ENCODE results near the gene LRRC61.

The LRRC61 gene

GRCh38 chr7:150346922-150347321 lies 23.8 kb downstream of the LRRC61 start:
- WGBS (ENCODE audit: insufficient coverage): 100% methylated on average over 3 of the region's 5 CpGs
- Histone ChIP-seq H3K9me3 (ENCODE audit: control extremely low read depth in 1 of 5, control insufficient read depth in 4 of 5, insufficient read depth in 2 of 5, low read depth in 1 of 5, low read length in 4 of 5) (peaks cover 0 to 8% (median 4%) of the 10 kb centered on the region in 5 experiments), H3K27me3 (replicated peaks in 2 of 5; ENCODE audit: control insufficient read depth in 4 of 5, insufficient read depth in 5 of 5, low read length in 4 of 5) (peaks cover 0 to 3% (median 2%) of the 10 kb centered on the region in 5 experiments), H3K4me3 (ENCODE audit: control insufficient read depth in 1 of 7, extremely low read depth in 1 of 7, insufficient read depth in 4 of 7, low read depth in 2 of 7, low read length in 6 of 7) (no peak overlapping the region), H3K4me1 (ENCODE audit: control extremely low read depth in 1 of 4, control insufficient read depth in 4 of 4, insufficient read depth in 4 of 4, low read length in 3 of 4) (no peaks in the 10 kb centered on the region), H3K27ac (ENCODE audit: insufficient read depth in 1 of 2, low read depth in 1 of 2, low read length in 2 of 2, poor library complexity in 1 of 2, severe bottlenecking in 2 of 2) (no peak overlapping the region), H3K36me3 (ENCODE audit: control insufficient read depth in 4 of 4, insufficient read depth in 4 of 4, low read length in 3 of 4) (no peaks in the 10 kb centered on the region)
- CTCF ChIA-PET: interaction anchor here (1.0 to 5.3 kb wide), 2 partner anchors 10 to 15 kb away, joined by 4 to 30 read pairs; no protein-coding TSS in a partner anchor
- POLR2A ChIA-PET: no interaction called here
- no peak for DNase-seq

- WGBS (ENCODE audit: insufficient coverage): 100% methylated on average over 2 of the region's 8 CpGs
- no peak overlapping the region for H3K27ac ChIP-seq (ENCODE audit: insufficient read depth in 1 of 2, low read depth in 1 of 2, low read length in 2 of 2, poor library complexity in 1 of 2, severe bottlenecking in 2 of 2)
- CTCF ChIA-PET: no interaction called here
- POLR2A ChIA-PET: no interaction called here
- H3K4me1 ChIP-seq (ENCODE audit: control extremely low read depth in 1 of 4, control insufficient read depth in 4 of 4, insufficient read depth in 4 of 4, low read length in 3 of 4): peaks cover 3 to 22% (median 17%) of the 10 kb centered on the region in 4 experiments
- DNase-seq: peak in 1 of 3 donors; percentile 33
- H3K27me3 ChIP-seq (replicated peaks in 2 of 5; ENCODE audit: control insufficient read depth in 4 of 5, insufficient read depth in 5 of 5, low read length in 4 of 5): no peaks in the 10 kb centered on the region
- no peak overlapping the region for H3K4me3 ChIP-seq (ENCODE audit: control insufficient read depth in 1 of 7, extremely low read depth in 1 of 7, insufficient read depth in 4 of 7, low read depth in 2 of 7, low read length in 6 of 7)
- no peaks in the 10 kb centered on the region for H3K9me3 ChIP-seq (ENCODE audit: control extremely low read depth in 1 of 5, control insufficient read depth in 4 of 5, insufficient read depth in 2 of 5, low read depth in 1 of 5, low read length in 4 of 5)
- no peaks in the 10 kb centered on the region for H3K36me3 ChIP-seq (ENCODE audit: control insufficient read depth in 4 of 4, insufficient read depth in 4 of 4, low read length in 3 of 4)
These were observed 28.5 kb downstream of the LRRC61 start for GRCh38 chr7:150351587-150352194.

DNA sequence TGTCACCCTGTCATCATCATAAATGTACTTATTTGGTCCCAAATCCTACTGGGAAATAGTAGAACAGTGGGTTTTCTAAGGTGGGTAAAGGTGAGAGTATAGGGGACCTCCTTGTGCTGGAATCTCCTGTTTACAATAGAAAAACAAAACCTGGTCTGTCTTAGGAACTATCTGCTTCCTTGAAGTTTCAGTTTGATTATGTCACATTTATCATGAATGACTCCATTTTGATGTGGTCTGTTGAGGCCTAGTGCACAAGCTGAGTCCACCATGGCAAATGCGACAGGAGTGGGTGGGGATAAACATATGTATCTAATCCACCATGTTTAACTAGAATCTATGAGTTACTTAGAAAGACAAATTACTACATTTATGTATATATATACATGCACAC lies 32.5 kb downstream of the LRRC61 start:
- Histone ChIP-seq H3K27ac (ENCODE audit: insufficient read depth in 1 of 2, low read depth in 1 of 2, low read length in 2 of 2, poor library complexity in 1 of 2, severe bottlenecking in 2 of 2) (peak overlapping the region; percentile 4 to 41), H3K4me1 (ENCODE audit: control extremely low read depth in 1 of 4, control insufficient read depth in 4 of 4, insufficient read depth in 4 of 4, low read length in 3 of 4) (peaks cover 15 to 48% (median 37%) of the 10 kb centered on the region in 4 experiments), H3K36me3 (ENCODE audit: control insufficient read depth in 4 of 4, insufficient read depth in 4 of 4, low read length in 3 of 4) (no peaks in the 10 kb centered on the region), H3K4me3 (ENCODE audit: control insufficient read depth in 1 of 7, extremely low read depth in 1 of 7, insufficient read depth in 4 of 7, low read depth in 2 of 7, low read length in 6 of 7) (no peak overlapping the region), H3K27me3 (replicated peaks in 2 of 5; ENCODE audit: control insufficient read depth in 4 of 5, insufficient read depth in 5 of 5, low read length in 4 of 5) (no peaks in the 10 kb centered on the region), H3K9me3 (ENCODE audit: control extremely low read depth in 1 of 5, control insufficient read depth in 4 of 5, insufficient read depth in 2 of 5, low read depth in 1 of 5, low read length in 4 of 5) (no peaks in the 10 kb centered on the region)
- ChIA-PET POLR2A (interaction anchor here (0.9 kb wide), 1 partner anchor 22 kb away, joined by 4 read pairs; no protein-coding TSS in a partner anchor), CTCF (interaction anchor here (0.9 to 4.5 kb wide), 18 partner anchors 11 to 66 kb away, joined by 3 to 30 read pairs (median 6); partner anchors contain the start of gene REPIN1)
- peak in 1 of 3 donors; percentile 39 for DNase-seq
- WGBS (ENCODE audit: insufficient coverage): no CpG with 5 or more reads among the region's 1 CpG

GRCh38 chr7:150356265-150356897 lies 33.2 kb downstream of the LRRC61 start:
- POLR2A ChIA-PET: interaction anchor here (0.6 kb wide), 1 partner anchor 12 kb away, joined by 3 read pairs; no protein-coding TSS in a partner anchor
- Histone ChIP-seq H3K36me3 (ENCODE audit: control insufficient read depth in 4 of 4, insufficient read depth in 4 of 4, low read length in 3 of 4) (no peaks in the 10 kb centered on the region), H3K27ac (ENCODE audit: insufficient read depth in 1 of 2, low read depth in 1 of 2, low read length in 2 of 2, poor library complexity in 1 of 2, severe bottlenecking in 2 of 2) (no peak overlapping the region), H3K4me1 (ENCODE audit: control extremely low read depth in 1 of 4, control insufficient read depth in 4 of 4, insufficient read depth in 4 of 4, low read length in 3 of 4) (peaks cover 15 to 50% (median 38%) of the 10 kb centered on the region in 4 experiments), H3K27me3 (replicated peaks in 2 of 5; ENCODE audit: control insufficient read depth in 4 of 5, insufficient read depth in 5 of 5, low read length in 4 of 5) (no peaks in the 10 kb centered on the region), H3K4me3 (ENCODE audit: control insufficient read depth in 1 of 7, extremely low read depth in 1 of 7, insufficient read depth in 4 of 7, low read depth in 2 of 7, low read length in 6 of 7) (peak overlapping the region in 1 of 7 experiments; percentile 24), H3K9me3 (ENCODE audit: control extremely low read depth in 1 of 5, control insufficient read depth in 4 of 5, insufficient read depth in 2 of 5, low read depth in 1 of 5, low read length in 4 of 5) (no peaks in the 10 kb centered on the region)
- DNase-seq: peak; percentile 73 to 82 (median 75)
- CTCF ChIA-PET: interaction anchor here (0.9 to 4.5 kb wide), 16 partner anchors 10 to 65 kb away, joined by 3 to 30 read pairs (median 6); partner anchors contain the start of gene REPIN1
- WGBS (ENCODE audit: insufficient coverage): 90% methylated on average over 2 of the region's 6 CpGs

DNA sequence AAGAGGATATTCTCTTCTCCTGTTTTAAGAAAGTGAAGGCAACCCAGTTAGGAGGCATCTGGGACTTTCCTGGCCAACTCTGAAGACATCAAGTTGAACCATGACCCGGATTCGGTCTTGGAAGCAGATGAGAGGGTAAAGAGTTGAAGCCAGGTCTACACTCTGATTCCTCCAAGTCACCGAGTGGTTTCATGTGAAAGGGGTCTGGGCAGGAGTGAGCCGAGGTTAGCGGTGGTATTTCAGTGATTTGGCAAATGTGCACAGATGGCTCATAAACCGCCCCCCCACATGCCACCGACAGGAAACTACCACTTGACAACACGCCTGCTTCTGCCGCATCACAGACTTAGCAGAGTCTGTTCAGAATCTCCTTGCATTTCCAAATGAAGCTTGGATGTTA lies 34.1 kb downstream of the LRRC61 start:
- H3K9me3 ChIP-seq (ENCODE audit: control extremely low read depth in 1 of 5, control insufficient read depth in 4 of 5, insufficient read depth in 2 of 5, low read depth in 1 of 5, low read length in 4 of 5): no peaks in the 10 kb centered on the region
- peak; percentile 91 to 99 (median 99) for DNase-seq
- H3K4me3 ChIP-seq (ENCODE audit: control insufficient read depth in 1 of 7, extremely low read depth in 1 of 7, insufficient read depth in 4 of 7, low read depth in 2 of 7, low read length in 6 of 7): no peak overlapping the region
- no peaks in the 10 kb centered on the region for H3K36me3 ChIP-seq (ENCODE audit: control insufficient read depth in 4 of 4, insufficient read depth in 4 of 4, low read length in 3 of 4)
- no peak overlapping the region for H3K27ac ChIP-seq (ENCODE audit: insufficient read depth in 1 of 2, low read depth in 1 of 2, low read length in 2 of 2, poor library complexity in 1 of 2, severe bottlenecking in 2 of 2)
- POLR2A ChIA-PET: interaction anchor here (1.0 to 1.6 kb wide), 2 partner anchors 12 to 16 kb away, joined by 3 to 11 read pairs; partner anchors contain the start of gene REPIN1
- H3K27me3 ChIP-seq (replicated peaks in 2 of 5; ENCODE audit: control insufficient read depth in 4 of 5, insufficient read depth in 5 of 5, low read length in 4 of 5): no peaks in the 10 kb centered on the region
- CTCF ChIA-PET: interaction anchor here (1.1 to 4.5 kb wide), 10 partner anchors 9 to 62 kb away, joined by 3 to 30 read pairs (median 17); partner anchors contain the start of gene REPIN1
- peaks cover 17 to 59% (median 46%) of the 10 kb centered on the region in 4 experiments for H3K4me1 ChIP-seq (ENCODE audit: control extremely low read depth in 1 of 4, control insufficient read depth in 4 of 4, insufficient read depth in 4 of 4, low read length in 3 of 4)
- WGBS (ENCODE audit: insufficient coverage): 15% methylated on average over 4 of the region's 9 CpGs

DNA sequence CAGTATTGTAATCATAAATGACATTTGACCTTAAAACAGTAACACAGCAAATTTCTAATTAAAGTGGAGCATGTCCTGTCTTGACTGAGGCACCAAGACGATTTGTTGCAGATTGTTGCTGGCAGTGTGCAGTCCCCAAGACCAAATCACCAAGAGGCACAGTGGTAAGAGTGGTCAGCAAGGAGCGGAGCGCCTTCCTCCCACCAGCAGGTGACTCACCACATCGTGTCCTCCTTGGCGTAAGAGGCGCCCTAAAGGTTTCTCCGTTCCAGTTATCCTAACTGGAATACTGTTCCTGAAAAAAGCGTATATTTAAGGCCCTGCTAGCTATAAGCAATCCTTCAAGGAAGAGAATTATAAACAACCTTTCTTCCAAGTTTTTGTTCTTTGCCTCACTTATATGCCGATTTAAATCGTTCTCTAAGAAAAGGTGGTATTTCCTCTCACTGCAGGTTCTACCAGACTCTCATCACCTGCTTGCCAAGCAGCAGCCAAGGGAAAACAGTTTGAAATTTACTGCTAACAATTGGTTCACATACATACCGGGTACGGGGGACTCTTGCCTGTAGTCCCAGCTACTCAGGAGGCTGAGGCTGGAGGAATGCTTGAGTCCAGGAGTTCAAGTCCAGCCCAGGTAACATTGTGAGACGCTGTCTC lies 34.7 kb downstream of the LRRC61 start:
- Histone ChIP-seq H3K27me3 (replicated peaks in 2 of 5; ENCODE audit: control insufficient read depth in 4 of 5, insufficient read depth in 5 of 5, low read length in 4 of 5) (no peaks in the 10 kb centered on the region), H3K27ac (ENCODE audit: insufficient read depth in 1 of 2, low read depth in 1 of 2, low read length in 2 of 2, poor library complexity in 1 of 2, severe bottlenecking in 2 of 2) (no peak overlapping the region), H3K36me3 (ENCODE audit: control insufficient read depth in 4 of 4, insufficient read depth in 4 of 4, low read length in 3 of 4) (no peaks in the 10 kb centered on the region), H3K4me3 (ENCODE audit: control insufficient read depth in 1 of 7, extremely low read depth in 1 of 7, insufficient read depth in 4 of 7, low read depth in 2 of 7, low read length in 6 of 7) (peak overlapping the region in 1 of 7 experiments; percentile 26), H3K9me3 (ENCODE audit: control extremely low read depth in 1 of 5, control insufficient read depth in 4 of 5, insufficient read depth in 2 of 5, low read depth in 1 of 5, low read length in 4 of 5) (no peaks in the 10 kb centered on the region), H3K4me1 (ENCODE audit: control extremely low read depth in 1 of 4, control insufficient read depth in 4 of 4, insufficient read depth in 4 of 4, low read length in 3 of 4) (peaks cover 23 to 66% (median 52%) of the 10 kb centered on the region in 4 experiments)
- DNase-seq: no peak
- WGBS (ENCODE audit: insufficient coverage): 64% methylated on average over 12 of the region's 13 CpGs
- ChIA-PET CTCF (interaction anchor here (0.7 to 4.5 kb wide), 8 partner anchors 9 to 61 kb away, joined by 3 to 30 read pairs (median 20); partner anchors contain the start of gene REPIN1), POLR2A (interaction anchor here (0.7 to 1.6 kb wide), 3 partner anchors 12 to 22 kb away, joined by 3 to 11 read pairs (median 3); partner anchors contain the start of gene REPIN1)
